ENCODE measurements around the gene ACOT12.
"Not testable (repeated sequence)": the region's sequence is repeated elsewhere in the genome, so short reads cannot be mapped to it uniquely, and the experiment has no call there.

The ACOT12 gene

DNA sequence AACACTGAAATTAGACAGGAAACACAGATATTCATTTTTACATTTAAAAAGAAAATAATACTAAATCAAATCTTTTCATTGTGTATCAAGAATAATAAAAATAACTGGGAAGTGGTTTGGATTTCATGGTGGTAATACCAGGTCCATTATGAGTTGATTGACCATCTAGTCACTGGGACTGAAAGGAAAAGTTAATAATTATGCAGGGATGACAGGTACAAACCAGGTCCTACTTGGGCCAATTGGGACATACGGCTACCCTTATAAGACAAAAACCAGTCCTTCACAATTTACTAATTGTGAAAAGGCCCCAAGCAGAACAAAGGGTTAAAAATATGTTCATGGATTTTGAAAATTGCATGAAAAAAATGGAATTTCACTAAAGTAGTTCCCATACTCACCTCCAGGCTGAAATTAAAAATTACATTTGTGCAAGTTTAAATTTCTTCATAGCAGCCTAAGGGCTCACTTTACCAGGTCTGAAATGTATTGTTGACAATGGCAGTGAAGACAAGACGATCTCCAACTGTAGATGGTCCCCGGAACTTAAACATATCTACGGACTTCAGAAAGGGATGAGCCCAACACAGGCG, 48.4 kb downstream of the ACOT12 start:
- Histone ChIP-seq H3K27ac (no peak overlapping the region), H3K36me3 (no peaks in the 10 kb centered on the region), H3K27me3 (no peaks in the 10 kb centered on the region), H3K4me3 (no peak overlapping the region), H3K4me1 (no peaks in the 10 kb centered on the region), H3K9me3 (no peaks in the 10 kb centered on the region)
- intact Hi-C loops (cut with DNase I; ENCODE audit: low total_unique reads): no loop called here
- no peak for TF ChIP-seq CTCF (IDR thresholded peaks at IDR 0.05)
- no peak for DNase-seq

- Histone ChIP-seq H3K27ac (no peak overlapping the region), H3K4me1 (no peaks in the 10 kb centered on the region), H3K9me3 (no peaks in the 10 kb centered on the region), H3K4me3 (no peak overlapping the region), H3K27me3 (no peaks in the 10 kb centered on the region), H3K36me3 (no peaks in the 10 kb centered on the region)
- intact Hi-C loops (cut with DNase I; ENCODE audit: low total_unique reads): no loop called here
- DNase-seq: no peak
- no peak for TF ChIP-seq CTCF (IDR thresholded peaks at IDR 0.05)
Measured at GRCh38 chr5:81344736-81345135, 49.2 kb downstream of the ACOT12 start.

GRCh38 chr5:81338213-81338612, 55.7 kb downstream of the ACOT12 start:
- H3K9me3 ChIP-seq; H3K27ac ChIP-seq; DNase-seq; H3K27me3 ChIP-seq; H3K4me3 ChIP-seq; intact Hi-C loops (cut with DNase I; ENCODE audit: low total_unique reads); H3K36me3 ChIP-seq; H3K4me1 ChIP-seq: not testable (repeated sequence)

- Histone ChIP-seq H3K27ac (no peak overlapping the region), H3K27me3 (no peaks in the 10 kb centered on the region), H3K9me3 (no peaks in the 10 kb centered on the region), H3K4me1 (no peaks in the 10 kb centered on the region), H3K36me3 (no peaks in the 10 kb centered on the region), H3K4me3 (no peak overlapping the region)
- intact Hi-C loops (cut with DNase I; ENCODE audit: low total_unique reads): no loop called here
- no peak for TF ChIP-seq CTCF (IDR thresholded peaks at IDR 0.05)
- no peak for DNase-seq
Measured at GRCh38 chr5:81337803-81338202, 56.1 kb downstream of the ACOT12 start.

GRCh38 chr5:81336556-81336955, 57.4 kb downstream of the ACOT12 start:
- Histone ChIP-seq H3K4me1 (no peaks in the 10 kb centered on the region), H3K4me3 (no peak overlapping the region), H3K36me3 (no peaks in the 10 kb centered on the region), H3K27ac (no peak overlapping the region), H3K27me3 (no peaks in the 10 kb centered on the region), H3K9me3 (no peaks in the 10 kb centered on the region)
- DNase-seq: no peak
- no peak for TF ChIP-seq CTCF (IDR thresholded peaks at IDR 0.05)
- intact Hi-C loops (cut with DNase I; ENCODE audit: low total_unique reads): no loop called here

DNA sequence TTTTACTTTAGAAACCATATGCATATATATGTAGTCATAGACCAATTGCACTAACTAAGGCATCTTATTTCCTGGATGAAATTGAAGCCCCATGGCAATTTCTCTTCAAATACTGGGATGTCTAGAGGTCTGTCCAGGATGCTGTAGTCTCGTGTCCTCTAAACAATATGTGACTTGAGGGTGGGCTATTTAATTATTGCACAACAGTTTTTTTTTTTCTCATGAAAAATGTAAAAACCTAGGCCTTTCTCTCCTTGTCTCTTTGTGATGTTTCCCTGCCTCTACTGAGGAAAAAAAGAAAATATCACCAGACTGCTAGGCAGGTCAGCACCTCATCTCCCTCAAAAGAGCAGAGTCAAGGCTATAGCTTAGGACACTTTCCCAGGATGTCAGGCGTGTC, 58.0 kb downstream of the ACOT12 start:
- Histone ChIP-seq H3K4me3 (no peak overlapping the region), H3K27ac (no peak overlapping the region), H3K27me3 (no peaks in the 10 kb centered on the region), H3K4me1 (no peaks in the 10 kb centered on the region), H3K9me3 (no peaks in the 10 kb centered on the region), H3K36me3 (no peaks in the 10 kb centered on the region)
- intact Hi-C loops (cut with DNase I; ENCODE audit: low total_unique reads): no loop called here
- DNase-seq: no peak
- no peak for TF ChIP-seq CTCF (IDR thresholded peaks at IDR 0.05)
